Measurements from ENCODE around the gene TM9SF4.

Gene TM9SF4

GRCh38 chr20:32184961-32185603, 75.6 kb downstream of the TM9SF4 start:
- H3K4me1 ChIP-seq (ENCODE audit: control insufficient read depth in 2 of 2, insufficient read depth in 2 of 2, low read length in 2 of 2), result peaks cover 13 to 19% of the 10 kb centered on the region in 2 donors
- no peaks in the 10 kb centered on the region for H3K9me3 ChIP-seq (ENCODE audit: control insufficient read depth in 2 of 2, low read length in 2 of 2)
- no peaks in the 10 kb centered on the region for H3K36me3 ChIP-seq (ENCODE audit: control insufficient read depth in 2 of 2, insufficient read depth in 2 of 2, low read length in 2 of 2)
- H3K9ac ChIP-seq (ENCODE audit: low read depth in 1 of 2, low read length in 2 of 2), result no peak overlapping the region
- no peak overlapping the region for H3K27ac ChIP-seq (ENCODE audit: low read depth in 2 of 2, low read length in 2 of 2)
- H3K27me3 ChIP-seq (ENCODE audit: control insufficient read depth in 2 of 2, insufficient read depth in 2 of 2, low read length in 2 of 2), result no peaks in the 10 kb centered on the region
- no peak overlapping the region for H3K4me3 ChIP-seq (ENCODE audit: low read length in 2 of 2)

- Histone ChIP-seq H3K36me3 (ENCODE audit: control insufficient read depth in 2 of 2, insufficient read depth in 2 of 2, low read length in 2 of 2) (no peaks in the 10 kb centered on the region), H3K27me3 (ENCODE audit: control insufficient read depth in 2 of 2, insufficient read depth in 2 of 2, low read length in 2 of 2) (no peaks in the 10 kb centered on the region), H3K4me3 (ENCODE audit: low read length in 2 of 2) (no peak overlapping the region), H3K9ac (ENCODE audit: low read depth in 1 of 2, low read length in 2 of 2) (no peak overlapping the region), H3K27ac (ENCODE audit: low read depth in 2 of 2, low read length in 2 of 2) (no peak overlapping the region), H3K9me3 (ENCODE audit: control insufficient read depth in 2 of 2, low read length in 2 of 2) (no peaks in the 10 kb centered on the region), H3K4me1 (ENCODE audit: control insufficient read depth in 2 of 2, insufficient read depth in 2 of 2, low read length in 2 of 2) (peaks cover 13 to 19% of the 10 kb centered on the region in 2 donors)
Observed at GRCh38 chr20:32186506-32186905, 77.0 kb downstream of the TM9SF4 start.

- no peak overlapping the region for H3K9ac ChIP-seq (ENCODE audit: low read depth in 1 of 2, low read length in 2 of 2)
- no peak overlapping the region for H3K4me3 ChIP-seq (ENCODE audit: low read length in 2 of 2)
- peaks cover 7 to 11% of the 10 kb centered on the region in 2 donors for H3K4me1 ChIP-seq (ENCODE audit: control insufficient read depth in 2 of 2, insufficient read depth in 2 of 2, low read length in 2 of 2)
- no peak overlapping the region for H3K27ac ChIP-seq (ENCODE audit: low read depth in 2 of 2, low read length in 2 of 2)
- no peaks in the 10 kb centered on the region for H3K9me3 ChIP-seq (ENCODE audit: control insufficient read depth in 2 of 2, low read length in 2 of 2)
- H3K27me3 ChIP-seq (ENCODE audit: control insufficient read depth in 2 of 2, insufficient read depth in 2 of 2, low read length in 2 of 2), result no peaks in the 10 kb centered on the region
- H3K36me3 ChIP-seq (ENCODE audit: control insufficient read depth in 2 of 2, insufficient read depth in 2 of 2, low read length in 2 of 2), result peaks cover 0 to 4% of the 10 kb centered on the region in 2 donors
Observed at GRCh38 chr20:32188376-32189122, 79.0 kb downstream of the TM9SF4 start.

- H3K4me3 ChIP-seq (ENCODE audit: low read length in 2 of 2), result peak overlapping the region in 1 of 2 donors; percentile 80
- H3K9ac ChIP-seq (ENCODE audit: low read depth in 1 of 2, low read length in 2 of 2), result peak overlapping the region in 1 of 2 donors; percentile 84
- no peak overlapping the region for H3K27ac ChIP-seq (ENCODE audit: low read depth in 2 of 2, low read length in 2 of 2)
- H3K9me3 ChIP-seq (ENCODE audit: control insufficient read depth in 2 of 2, low read length in 2 of 2), result no peaks in the 10 kb centered on the region
- no peaks in the 10 kb centered on the region for H3K27me3 ChIP-seq (ENCODE audit: control insufficient read depth in 2 of 2, insufficient read depth in 2 of 2, low read length in 2 of 2)
- peaks cover 3 to 4% of the 10 kb centered on the region in 2 donors for H3K36me3 ChIP-seq (ENCODE audit: control insufficient read depth in 2 of 2, insufficient read depth in 2 of 2, low read length in 2 of 2)
- H3K4me1 ChIP-seq (ENCODE audit: control insufficient read depth in 2 of 2, insufficient read depth in 2 of 2, low read length in 2 of 2), result peaks cover 7 to 11% of the 10 kb centered on the region in 2 donors
Observed at GRCh38 chr20:32189123-32189410, 79.6 kb downstream of the TM9SF4 start.

GRCh38 chr20:32189691-32190615, 80.4 kb downstream of the TM9SF4 start:
- peaks cover 7 to 11% of the 10 kb centered on the region in 2 donors for H3K4me1 ChIP-seq (ENCODE audit: control insufficient read depth in 2 of 2, insufficient read depth in 2 of 2, low read length in 2 of 2)
- peak overlapping the region; percentile 66 to 84 for H3K9ac ChIP-seq (ENCODE audit: low read depth in 1 of 2, low read length in 2 of 2)
- H3K4me3 ChIP-seq (ENCODE audit: low read length in 2 of 2), result peak overlapping the region; percentile 64 to 80
- peak overlapping the region; percentile 44 to 45 for H3K27ac ChIP-seq (ENCODE audit: low read depth in 2 of 2, low read length in 2 of 2)
- no peaks in the 10 kb centered on the region for H3K9me3 ChIP-seq (ENCODE audit: control insufficient read depth in 2 of 2, low read length in 2 of 2)
- H3K27me3 ChIP-seq (ENCODE audit: control insufficient read depth in 2 of 2, insufficient read depth in 2 of 2, low read length in 2 of 2), result no peaks in the 10 kb centered on the region
- peaks cover 7 to 11% of the 10 kb centered on the region in 2 donors for H3K36me3 ChIP-seq (ENCODE audit: control insufficient read depth in 2 of 2, insufficient read depth in 2 of 2, low read length in 2 of 2)

- Histone ChIP-seq H3K4me3 (ENCODE audit: low read length in 2 of 2) (peak overlapping the region; percentile 64 to 80), H3K27me3 (ENCODE audit: control insufficient read depth in 2 of 2, insufficient read depth in 2 of 2, low read length in 2 of 2) (no peaks in the 10 kb centered on the region), H3K9ac (ENCODE audit: low read depth in 1 of 2, low read length in 2 of 2) (peak overlapping the region; percentile 32 to 84), H3K4me1 (ENCODE audit: control insufficient read depth in 2 of 2, insufficient read depth in 2 of 2, low read length in 2 of 2) (peaks cover 7 to 11% of the 10 kb centered on the region in 2 donors), H3K36me3 (ENCODE audit: control insufficient read depth in 2 of 2, insufficient read depth in 2 of 2, low read length in 2 of 2) (peaks cover 16 to 19% of the 10 kb centered on the region in 2 donors), H3K27ac (ENCODE audit: low read depth in 2 of 2, low read length in 2 of 2) (peak overlapping the region; percentile 27 to 45), H3K9me3 (ENCODE audit: control insufficient read depth in 2 of 2, low read length in 2 of 2) (no peaks in the 10 kb centered on the region)
Observed at GRCh38 chr20:32190616-32191415, 81.3 kb downstream of the TM9SF4 start.

- Histone ChIP-seq H3K4me3 (ENCODE audit: low read length in 2 of 2) (no peak overlapping the region), H3K27me3 (ENCODE audit: control insufficient read depth in 2 of 2, insufficient read depth in 2 of 2, low read length in 2 of 2) (no peaks in the 10 kb centered on the region), H3K36me3 (ENCODE audit: control insufficient read depth in 2 of 2, insufficient read depth in 2 of 2, low read length in 2 of 2) (peaks cover 17 to 25% of the 10 kb centered on the region in 2 donors), H3K27ac (ENCODE audit: low read depth in 2 of 2, low read length in 2 of 2) (no peak overlapping the region), H3K9me3 (ENCODE audit: control insufficient read depth in 2 of 2, low read length in 2 of 2) (no peaks in the 10 kb centered on the region), H3K9ac (ENCODE audit: low read depth in 1 of 2, low read length in 2 of 2) (no peak overlapping the region), H3K4me1 (ENCODE audit: control insufficient read depth in 2 of 2, insufficient read depth in 2 of 2, low read length in 2 of 2) (peaks cover 7 to 11% of the 10 kb centered on the region in 2 donors)
Observed at GRCh38 chr20:32191422-32191821, 81.9 kb downstream of the TM9SF4 start.

- Histone ChIP-seq H3K36me3 (ENCODE audit: control insufficient read depth in 2 of 2, insufficient read depth in 2 of 2, low read length in 2 of 2) (peaks cover 19 to 30% of the 10 kb centered on the region in 2 donors), H3K4me3 (ENCODE audit: low read length in 2 of 2) (no peak overlapping the region), H3K27me3 (ENCODE audit: control insufficient read depth in 2 of 2, insufficient read depth in 2 of 2, low read length in 2 of 2) (no peaks in the 10 kb centered on the region), H3K4me1 (ENCODE audit: control insufficient read depth in 2 of 2, insufficient read depth in 2 of 2, low read length in 2 of 2) (peaks cover 7 to 11% of the 10 kb centered on the region in 2 donors), H3K9ac (ENCODE audit: low read depth in 1 of 2, low read length in 2 of 2) (no peak overlapping the region), H3K27ac (ENCODE audit: low read depth in 2 of 2, low read length in 2 of 2) (no peak overlapping the region), H3K9me3 (ENCODE audit: control insufficient read depth in 2 of 2, low read length in 2 of 2) (no peaks in the 10 kb centered on the region)
Observed at GRCh38 chr20:32191873-32192272, 82.4 kb downstream of the TM9SF4 start.

- peaks cover 7 to 11% of the 10 kb centered on the region in 2 donors for H3K4me1 ChIP-seq (ENCODE audit: control insufficient read depth in 2 of 2, insufficient read depth in 2 of 2, low read length in 2 of 2)
- no peaks in the 10 kb centered on the region for H3K27me3 ChIP-seq (ENCODE audit: control insufficient read depth in 2 of 2, insufficient read depth in 2 of 2, low read length in 2 of 2)
- H3K4me3 ChIP-seq (ENCODE audit: low read length in 2 of 2), result no peak overlapping the region
- no peak overlapping the region for H3K27ac ChIP-seq (ENCODE audit: low read depth in 2 of 2, low read length in 2 of 2)
- no peak overlapping the region for H3K9ac ChIP-seq (ENCODE audit: low read depth in 1 of 2, low read length in 2 of 2)
- no peaks in the 10 kb centered on the region for H3K9me3 ChIP-seq (ENCODE audit: control insufficient read depth in 2 of 2, low read length in 2 of 2)
- H3K36me3 ChIP-seq (ENCODE audit: control insufficient read depth in 2 of 2, insufficient read depth in 2 of 2, low read length in 2 of 2), result peaks cover 27 to 38% of the 10 kb centered on the region in 2 donors
Observed at GRCh38 chr20:32192698-32193097, 83.2 kb downstream of the TM9SF4 start.
